Erythroblast (primary cell): ENCODE measurements around the gene TOMM7.

Experiments
- DNase-seq, 2 experiments: peaks; one replicate each; lab custom pipeline; 2025; lab: John Stamatoyannopoulos, UW
- GATA1 ChIP-seq: IDR thresholded peaks from 2 replicates; pipeline ENCODE4 v1.6.1; 2011; ENCODE audit warnings: low read depth, mild to moderate bottlenecking, control low read depth, low read length, moderate library complexity
- POLR2A ChIP-seq: IDR thresholded peaks from 2 replicates; pipeline ENCODE4 v1.6.1; 2011; ENCODE audit warnings: mild to moderate bottlenecking, low read length

The TOMM7 gene

GRCh38 chr7:22822486-22823141 is at the start of gene TOMM7:
TSS of gene TOMM7 (minus strand) at chr7:22822849. CDS start at chr7:22822779, 70 bp downstream.
- DNase-seq = peak; percentile 98 to 99
- TF ChIP-seq GATA1 = no peak
- TF ChIP-seq POLR2A = peak; percentile 94

GRCh38 chr7:22872096-22872807 is 49.6 kb upstream of the TOMM7 start:
- TF ChIP-seq POLR2A = no peak
- TF ChIP-seq GATA1 = no peak
- DNase-seq = peak in 1 of 2 experiments; percentile 7

GRCh38 chr7:22871661-22872060 is 49.0 kb upstream of the TOMM7 start:
- TF ChIP-seq POLR2A = no peak
- TF ChIP-seq GATA1 = no peak
- no peak for DNase-seq

- no peak for TF ChIP-seq GATA1
- no peak for TF ChIP-seq POLR2A
These were observed 45.9 kb upstream of the TOMM7 start for GRCh38 chr7:22868509-22868908.

GRCh38 chr7:22867589-22867988 is 44.9 kb upstream of the TOMM7 start:
- no peak for DNase-seq
- TF ChIP-seq GATA1 (no peak), POLR2A (no peak)

More at GRCh38 chr7:22868509-22868908, 45.9 kb upstream of the TOMM7 start:
- DNase-seq = no peak

GRCh38 chr7:22867003-22867402 is 44.4 kb upstream of the TOMM7 start:
- TF ChIP-seq POLR2A = no peak
- TF ChIP-seq GATA1 = no peak
- DNase-seq = no peak

GRCh38 chr7:22865602-22865960 is 42.9 kb upstream of the TOMM7 start:
- no peak for DNase-seq

GRCh38 chr7:22864855-22865601 is 42.4 kb upstream of the TOMM7 start:
- no peak for DNase-seq
- TF ChIP-seq GATA1 (no peak), POLR2A (no peak)

More at GRCh38 chr7:22865602-22865960, 42.9 kb upstream of the TOMM7 start:
- no peak for TF ChIP-seq POLR2A
- no peak for TF ChIP-seq GATA1

- DNase-seq = no peak
These were observed 41.7 kb upstream of the TOMM7 start for GRCh38 chr7:22864301-22864700.

GRCh38 chr7:22863156-22863899 is 40.7 kb upstream of the TOMM7 start:
- no peak for DNase-seq
- TF ChIP-seq GATA1 (no peak), POLR2A (no peak)

More at GRCh38 chr7:22864301-22864700, 41.7 kb upstream of the TOMM7 start:
- TF ChIP-seq POLR2A = no peak
- no peak for TF ChIP-seq GATA1

GRCh38 chr7:22861576-22861975 is 38.9 kb upstream of the TOMM7 start:
- DNase-seq = no peak

GRCh38 chr7:22860784-22861482 is 38.3 kb upstream of the TOMM7 start:
- peak; percentile 20 to 34 for DNase-seq
- TF ChIP-seq POLR2A (no peak), GATA1 (no peak)

More at GRCh38 chr7:22861576-22861975, 38.9 kb upstream of the TOMM7 start:
- no peak for TF ChIP-seq POLR2A
- no peak for TF ChIP-seq GATA1

- DNase-seq = no peak
- TF ChIP-seq GATA1 (no peak), POLR2A (no peak)
These were observed 37.7 kb upstream of the TOMM7 start for GRCh38 chr7:22860337-22860736.
